ENCODE results near the gene EFNB1. TPM values are rescaled to one million over a fixed set of nuclear protein-coding genes. Genes with fewer than 3 reads are reported as not detected.

Gene EFNB1
- total and polyA plus RNA-seq, 2 of the 8 experiments (the other 6 are each of a cell fraction or from before 2014, with no cell fraction given): 2.3 to 5.4 TPM

DNA sequence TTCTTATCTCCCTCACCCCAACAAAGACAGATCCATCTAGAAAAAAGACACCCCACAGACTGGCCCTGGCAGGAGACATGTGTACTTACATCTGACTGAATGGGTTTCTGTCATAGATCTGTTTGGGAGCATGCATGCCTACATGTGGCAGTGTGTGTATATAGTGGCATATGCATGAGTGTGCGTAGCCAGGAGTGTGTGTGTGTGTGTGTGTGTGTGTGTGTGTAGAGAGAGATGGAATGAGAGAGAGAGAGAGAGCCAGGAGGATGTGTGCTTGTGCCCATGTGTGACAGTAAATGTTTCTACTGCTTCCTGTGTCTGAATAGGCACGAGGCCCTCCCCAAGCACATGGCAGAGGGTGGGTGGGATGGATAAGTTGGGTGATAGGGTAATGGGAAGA is 37.1 kb downstream of the EFNB1 start:
- TF ChIP-seq CBX8 (IDR thresholded peaks at IDR 0.05; ENCODE audit: borderline replicate concordance, low read depth, low read length): no peak
- TF ChIP-seq ZNF274 (IDR thresholded peaks at IDR 0.05; ENCODE audit: borderline replicate concordance, extremely low read depth, low read length): no peak
- Histone ChIP-seq H3K56ac (replicated peaks; ENCODE audit: insufficient read length, low read depth, low read length) (no peak overlapping the region), H3K4me3 (ENCODE audit: extremely low read depth in 1 of 4, insufficient read depth in 2 of 4, low read depth in 3 of 4, low read length in 4 of 4) (no peak overlapping the region), H2AK5ac (ENCODE audit: low read depth, low read length) (no peak overlapping the region), H2BK20ac (ENCODE audit: low read length) (no peak overlapping the region), H4K5ac (ENCODE audit: insufficient read length, low read depth, low read length) (no peak overlapping the region), H3K9ac (replicated peaks in 1 of 4; ENCODE audit: extremely low read depth in 1 of 4, low read depth in 3 of 4, low read length in 3 of 4) (no peak overlapping the region), H2BK120ac (replicated peaks; ENCODE audit: low read depth, low read length) (no peak overlapping the region), H3K14ac (ENCODE audit: insufficient read length) (no peak overlapping the region), H3K18ac (ENCODE audit: extremely low read depth, low read length) (no peak overlapping the region), H3K27ac (ENCODE audit: low read depth, low read length) (no peak overlapping the region), H3K79me2 (ENCODE audit: control insufficient read depth in 1 of 2, insufficient read depth in 2 of 2, low read length in 2 of 2) (no peaks in the 10 kb centered on the region), H2AFZ (ENCODE audit: low read length) (no peak overlapping the region), H2BK12ac (ENCODE audit: low read depth, low read length) (no peak overlapping the region), H3K9me3 (ENCODE audit: insufficient read depth in 2 of 2, low read depth in 1 of 2, low read length in 1 of 2) (no peaks in the 10 kb centered on the region), H2BK5ac (ENCODE audit: low read depth, low read length) (no peak overlapping the region), H4K91ac (replicated peaks; ENCODE audit: insufficient read length, low read length) (no peak overlapping the region), H3K36me3 (ENCODE audit: control insufficient read depth in 2 of 4, insufficient read depth in 4 of 4, low read length in 3 of 4) (no peaks in the 10 kb centered on the region), H3K79me1 (ENCODE audit: low read depth, low read length) (no peaks in the 10 kb centered on the region), H3K27me3 (replicated peaks in 1 of 4; ENCODE audit: control insufficient read depth in 3 of 4, extremely low read depth in 1 of 4, insufficient read depth in 3 of 4, low read length in 3 of 4) (no peaks in the 10 kb centered on the region), H3K4me2 (ENCODE audit: insufficient read depth in 1 of 2, low read depth in 2 of 2, low read length in 2 of 2) (no peak overlapping the region), H3K4me1 (replicated peaks in 1 of 4; ENCODE audit: control insufficient read depth in 3 of 4, insufficient read depth in 4 of 4, low read length in 3 of 4) (peaks cover 0 to 10% (median 4%) of the 10 kb centered on the region in 4 experiments; a peak in 5 of 7 replicates), H3K23me2 (ENCODE audit: low read depth, low read length) (no peaks in the 10 kb centered on the region), H3K23ac (ENCODE audit: insufficient read length) (no peak overlapping the region), H4K8ac (ENCODE audit: extremely low read depth, insufficient read depth, low read length) (no peak overlapping the region), H4K20me1 (replicated peaks in 1 of 2; ENCODE audit: control insufficient read depth in 1 of 2, insufficient read depth in 2 of 2, low read length in 2 of 2) (no peaks in the 10 kb centered on the region), H2BK15ac (ENCODE audit: low read length) (no peak overlapping the region), H3K4ac (replicated peaks; ENCODE audit: insufficient read length, low read depth, low read length) (no peak overlapping the region)
- POLR2A ChIA-PET (ENCODE audit: partially characterized antibody): no interaction called here
- CTCF ChIA-PET (ENCODE audit: partially characterized antibody): interaction anchor here (0.8 to 1.3 kb wide), 2 partner anchors 13 to 86 kb away, joined by 3 read pairs; no protein-coding TSS in a partner anchor
- no peak for DNase-seq (ENCODE audit: low read depth in 1 of 2, low spot score in 2 of 2)
- 69% methylated on average over 2 of the region's 2 CpGs; no CpG with 5 or more reads in 1 of the 2 experiments for WGBS, 2 experiments (ENCODE audit: extremely low coverage in 1 of 2, insufficient coverage in 1 of 2, insufficient read length in 1 of 2, insufficient replicate concordance in 2 of 2, low coverage in 1 of 2, low lambda C conversion rate in 2 of 2, missing lambda C conversion rate in 1 of 2)
- no peak for FAIRE-seq
